ENCODE data around the gene FPGS. TPM values are rescaled to one million over a fixed set of nuclear protein-coding genes. Genes with fewer than 3 reads are reported as not detected.
"Not testable (repeated sequence)": the region's sequence is repeated elsewhere in the genome, so short reads cannot be mapped to it uniquely, and the experiment has no call there.

Gene FPGS
- total RNA-seq, 2 donors from 2014 or later = 117 TPM

- H3K4me3 ChIP-seq = no peak overlapping the region
- no peaks in the 10 kb centered on the region for H3K9me3 ChIP-seq
- intact Hi-C loops (cut with DNase I) = no loop called here
- H3K27ac ChIP-seq = no peak overlapping the region
- TF ChIP-seq POLR2A (IDR thresholded peaks at IDR 0.05) = no peak
- no peak for TF ChIP-seq POLR2AphosphoS5 (IDR thresholded peaks at IDR 0.05)
- TF ChIP-seq CTCF (IDR thresholded peaks at IDR 0.05) = no peak
- WGBS = 85% methylated on average over 17 of the region's 17 CpGs
- no peaks in the 10 kb centered on the region for H3K4me1 ChIP-seq (replicated peaks)
- no peaks in the 10 kb centered on the region for H3K36me3 ChIP-seq
- no peak for DNase-seq (ENCODE audit: low spot score)
- H3K27me3 ChIP-seq (replicated peaks; ENCODE audit: insufficient read depth) = no peaks in the 10 kb centered on the region
Observed at GRCh38 chr9:127779136-127779981, 23.3 kb upstream of the FPGS start.

- H3K27me3 ChIP-seq (replicated peaks; ENCODE audit: insufficient read depth) = no peaks in the 10 kb centered on the region
- WGBS = 57% methylated on average over 20 of the region's 20 CpGs
- H3K9me3 ChIP-seq = no peaks in the 10 kb centered on the region
- H3K27ac ChIP-seq = no peak overlapping the region
- TF ChIP-seq CTCF (IDR thresholded peaks at IDR 0.05) (no peak), POLR2AphosphoS5 (IDR thresholded peaks at IDR 0.05) (no peak), POLR2A (IDR thresholded peaks at IDR 0.05) (no peak)
- H3K4me1 ChIP-seq (replicated peaks) = no peaks in the 10 kb centered on the region
- H3K4me3 ChIP-seq = no peak overlapping the region
- intact Hi-C loops (cut with DNase I) = no loop called here
- no peak for DNase-seq (ENCODE audit: low spot score)
- no peaks in the 10 kb centered on the region for H3K36me3 ChIP-seq
Observed at GRCh38 chr9:127780126-127780885, 22.4 kb upstream of the FPGS start.

GRCh38 chr9:127780909-127781308 lies 21.8 kb upstream of the FPGS start:
- DNase-seq (ENCODE audit: low spot score); H3K36me3 ChIP-seq; H3K27me3 ChIP-seq (replicated peaks; ENCODE audit: insufficient read depth); intact Hi-C loops (cut with DNase I); H3K4me3 ChIP-seq; H3K9me3 ChIP-seq; H3K27ac ChIP-seq; H3K4me1 ChIP-seq (replicated peaks): not testable (repeated sequence)
- 86% methylated on average over 9 of the region's 9 CpGs for WGBS

GRCh38 chr9:127781806-127782205 lies 20.9 kb upstream of the FPGS start:
- WGBS = 82% methylated on average over 4 of the region's 4 CpGs
- Histone ChIP-seq H3K4me1 (replicated peaks) (peaks cover under 1% of the 10 kb centered on the region), H3K36me3 (no peaks in the 10 kb centered on the region)

More at GRCh38 chr9:127781806-127782205, 20.9 kb upstream of the FPGS start:
- TF ChIP-seq POLR2AphosphoS5 (IDR thresholded peaks at IDR 0.05) (no peak), CTCF (IDR thresholded peaks at IDR 0.05) (no peak), POLR2A (IDR thresholded peaks at IDR 0.05) (no peak)
- Histone ChIP-seq H3K27me3 (replicated peaks; ENCODE audit: insufficient read depth) (no peaks in the 10 kb centered on the region), H3K27ac (no peak overlapping the region), H3K4me3 (no peak overlapping the region), H3K9me3 (no peaks in the 10 kb centered on the region)
- no peak for DNase-seq (ENCODE audit: low spot score)
- intact Hi-C loops (cut with DNase I) = no loop called here

All from prostate gland (tissue), 2 donors.